ENCODE results near the gene CDKN3.
"Not testable (repeated sequence)": the region's sequence is repeated elsewhere in the genome, so short reads cannot be mapped to it uniquely, and the experiment has no call there.

The CDKN3 gene

DNA sequence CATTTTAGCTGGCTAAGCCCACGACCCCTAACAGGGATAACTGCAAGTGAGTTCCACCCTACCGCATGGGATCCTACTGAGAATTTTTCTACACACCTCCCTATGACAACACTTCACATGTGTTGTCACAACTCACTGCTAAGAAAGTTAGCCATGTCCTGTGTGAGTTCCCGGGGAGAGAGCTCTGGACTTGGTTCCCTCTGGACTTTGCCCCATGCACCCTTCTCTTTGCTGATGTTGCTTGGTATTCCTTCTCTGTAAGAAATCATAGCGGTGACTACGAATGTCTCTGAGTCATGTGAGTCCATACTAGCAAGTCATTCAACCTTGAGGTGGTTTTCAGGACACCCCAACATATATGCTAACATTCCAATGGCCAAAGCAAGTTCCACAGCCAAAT is 9.5 kb upstream of the CDKN3 start:
- DNase-seq (ENCODE audit: low read depth), result no peak
- TF ChIP-seq, protein P1, sequence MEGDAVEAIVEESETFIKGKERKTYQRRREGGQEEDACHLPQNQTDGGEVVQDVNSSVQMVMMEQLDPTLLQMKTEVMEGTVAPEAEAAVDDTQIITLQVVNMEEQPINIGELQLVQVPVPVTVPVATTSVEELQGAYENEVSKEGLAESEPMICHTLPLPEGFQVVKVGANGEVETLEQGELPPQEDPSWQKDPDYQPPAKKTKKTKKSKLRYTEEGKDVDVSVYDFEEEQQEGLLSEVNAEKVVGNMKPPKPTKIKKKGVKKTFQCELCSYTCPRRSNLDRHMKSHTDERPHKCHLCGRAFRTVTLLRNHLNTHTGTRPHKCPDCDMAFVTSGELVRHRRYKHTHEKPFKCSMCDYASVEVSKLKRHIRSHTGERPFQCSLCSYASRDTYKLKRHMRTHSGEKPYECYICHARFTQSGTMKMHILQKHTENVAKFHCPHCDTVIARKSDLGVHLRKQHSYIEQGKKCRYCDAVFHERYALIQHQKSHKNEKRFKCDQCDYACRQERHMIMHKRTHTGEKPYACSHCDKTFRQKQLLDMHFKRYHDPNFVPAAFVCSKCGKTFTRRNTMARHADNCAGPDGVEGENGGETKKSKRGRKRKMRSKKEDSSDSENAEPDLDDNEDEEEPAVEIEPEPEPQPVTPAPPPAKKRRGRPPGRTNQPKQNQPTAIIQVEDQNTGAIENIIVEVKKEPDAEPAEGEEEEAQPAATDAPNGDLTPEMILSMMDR (conservative IDR thresholded peaks at IDR 0.05; ENCODE audit: low read length), result no peak
- H3K4me3 ChIP-seq (ENCODE audit: low read length), result no peak overlapping the region

DNA sequence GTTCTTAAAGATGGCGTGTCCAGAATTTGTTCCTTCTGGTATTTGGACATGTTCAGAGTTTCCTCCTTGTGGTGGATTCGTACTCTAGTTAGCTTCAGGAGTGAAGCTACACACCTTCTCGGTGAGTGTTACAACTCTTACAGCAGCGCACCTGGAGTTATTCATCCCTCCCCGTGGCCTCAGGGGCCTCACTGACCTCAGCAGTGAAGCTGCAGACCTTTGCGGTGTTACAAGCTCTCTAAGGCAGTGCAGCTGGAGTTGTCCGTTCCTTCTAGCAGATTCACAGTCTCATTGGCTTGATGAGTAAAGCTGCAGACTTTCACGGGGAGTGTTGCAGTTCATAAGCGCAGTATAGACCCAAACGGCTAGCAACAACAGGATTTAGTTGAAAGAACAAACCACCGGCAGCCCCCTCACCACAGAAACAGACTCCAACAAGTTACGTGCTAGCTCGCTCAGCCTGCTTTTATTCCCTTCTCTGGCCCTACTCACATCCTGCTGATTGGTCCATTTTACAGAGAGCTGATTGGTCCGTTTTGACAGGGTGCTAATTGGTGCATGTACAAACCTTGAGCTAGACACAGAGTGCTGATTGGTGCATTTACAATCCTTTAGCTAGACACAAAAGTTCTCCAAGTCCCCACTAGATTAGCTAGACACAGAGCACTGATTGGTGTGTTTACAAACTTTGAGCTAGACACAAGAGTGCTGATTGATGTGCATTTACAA is 4.5 kb upstream of the CDKN3 start:
- DNase-seq (ENCODE audit: low read depth), result no peak
- TF ChIP-seq, protein P1 (conservative IDR thresholded peaks at IDR 0.05; ENCODE audit: low read length), result no peak
- H3K4me3 ChIP-seq (ENCODE audit: low read length), result no peak overlapping the region

DNA sequence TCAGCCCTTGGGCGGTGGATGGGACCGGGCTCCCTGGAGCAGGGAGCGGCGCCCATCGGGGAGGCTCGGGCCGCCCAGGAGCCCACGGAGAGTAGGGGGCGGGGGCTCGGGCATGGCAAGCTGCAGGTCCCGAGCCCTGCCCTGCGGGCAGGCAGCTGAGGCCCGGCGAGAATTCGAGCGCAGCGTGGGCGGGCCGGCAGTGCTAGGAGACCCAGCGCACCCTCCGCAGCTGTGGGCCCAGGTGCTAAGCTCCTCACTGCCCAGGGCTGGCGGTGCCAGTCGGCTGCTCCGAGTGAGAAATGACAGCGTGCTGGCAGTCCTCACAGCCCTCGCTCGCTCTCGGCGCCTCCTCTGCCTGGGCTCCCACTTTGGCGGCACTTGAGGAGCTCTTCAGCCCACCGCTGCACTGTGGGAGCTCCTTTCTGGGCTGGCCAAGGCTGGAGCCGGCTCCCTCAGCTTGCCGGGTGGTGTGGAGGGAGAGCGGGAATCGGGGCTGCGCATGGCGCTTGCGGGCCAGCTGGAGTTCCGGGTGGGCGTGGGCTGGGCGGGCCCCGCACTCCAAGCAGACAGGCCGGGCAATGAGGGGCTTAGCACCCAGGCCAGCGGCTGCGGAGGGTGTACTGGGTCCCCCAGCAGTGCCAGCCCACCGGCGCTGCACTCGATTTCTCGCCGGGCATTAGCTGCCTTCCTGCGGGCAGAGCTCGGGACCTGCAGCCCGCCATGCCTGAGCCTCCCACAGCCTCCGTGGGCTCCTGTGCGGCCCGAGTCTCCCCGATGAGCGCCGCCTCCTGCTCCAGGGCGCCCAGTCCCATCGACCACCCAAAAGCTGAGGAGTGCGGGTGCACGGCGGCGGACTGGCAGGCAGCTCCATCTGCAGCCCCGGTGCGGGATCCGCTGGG is 3.6 kb upstream of the CDKN3 start:
- DNase-seq (ENCODE audit: low read depth); H3K4me3 ChIP-seq (ENCODE audit: low read length): not testable (repeated sequence)

DNA sequence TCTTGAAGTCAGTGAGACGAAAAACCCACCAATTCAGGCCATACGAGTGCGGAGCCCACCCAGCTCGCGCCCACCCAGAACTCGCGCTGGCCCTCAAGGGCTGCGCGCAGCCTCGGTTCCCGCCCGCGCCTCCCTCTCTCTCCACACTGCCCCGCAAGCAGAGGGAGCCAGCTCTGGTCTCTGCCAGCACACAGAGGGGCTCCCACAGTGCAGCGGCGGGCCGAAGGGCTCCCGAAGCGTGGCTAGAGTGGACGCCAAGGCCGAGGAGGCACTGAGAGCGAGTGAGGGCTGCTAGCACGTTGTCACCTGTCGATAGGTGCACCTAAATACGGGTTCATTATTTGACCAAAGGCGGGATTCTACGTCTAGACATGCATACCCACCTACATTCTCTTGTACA is 2.2 kb upstream of the CDKN3 start:
- TF ChIP-seq, protein P1 (conservative IDR thresholded peaks at IDR 0.05; ENCODE audit: low read length), result no peak
- DNase-seq (ENCODE audit: low read depth), result no peak

DNA sequence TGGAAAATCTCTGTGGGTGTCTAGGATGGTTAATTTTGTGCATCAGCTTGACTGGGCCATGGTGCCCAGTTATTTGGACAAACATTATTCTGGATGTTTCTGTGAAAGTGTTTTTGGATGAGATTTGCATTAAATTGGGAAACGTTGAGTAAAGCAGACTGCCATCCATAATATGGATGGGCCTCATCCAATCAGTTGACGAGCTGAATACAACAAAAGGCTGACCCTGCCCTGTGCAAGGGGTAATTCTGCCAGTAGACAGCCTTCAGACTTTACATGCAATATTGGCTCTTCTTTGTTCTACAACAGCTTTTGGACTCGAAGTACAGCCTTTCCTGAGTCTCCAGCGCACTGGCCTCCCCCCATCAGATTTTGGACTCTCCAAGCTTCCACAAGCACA is 1.5 kb upstream of the CDKN3 start:
- TF ChIP-seq, protein P1 (conservative IDR thresholded peaks at IDR 0.05; ENCODE audit: low read length), result no peak
- H3K4me3 ChIP-seq (ENCODE audit: low read length), result no peak overlapping the region
- no peak for DNase-seq (ENCODE audit: low read depth)

More for the DNA sequence above, 2.2 kb upstream of the CDKN3 start:
- H3K4me3 ChIP-seq (ENCODE audit: low read length), result no peak overlapping the region

DNA sequence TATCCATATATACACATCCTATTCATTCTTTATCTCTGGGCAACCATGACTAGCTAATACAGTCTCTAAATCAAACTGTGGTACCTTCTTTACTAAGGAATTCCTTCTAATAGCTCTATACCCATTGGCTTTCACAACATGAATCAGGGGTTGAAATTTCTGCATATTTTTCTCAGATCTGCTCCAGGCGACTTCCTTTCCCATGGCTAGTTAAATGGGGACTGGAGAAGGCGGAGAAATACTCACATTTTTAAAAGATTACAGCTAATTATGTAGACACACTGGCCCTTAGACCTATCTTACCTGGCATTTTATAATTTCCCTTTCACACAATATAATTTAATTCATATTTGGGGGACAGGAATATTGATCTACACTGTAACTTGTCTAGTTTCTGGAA is 1.1 kb upstream of the CDKN3 start:
- H3K4me3 ChIP-seq (ENCODE audit: low read length), result no peak overlapping the region
- TF ChIP-seq, protein P1 (conservative IDR thresholded peaks at IDR 0.05; ENCODE audit: low read length), result no peak

DNA sequence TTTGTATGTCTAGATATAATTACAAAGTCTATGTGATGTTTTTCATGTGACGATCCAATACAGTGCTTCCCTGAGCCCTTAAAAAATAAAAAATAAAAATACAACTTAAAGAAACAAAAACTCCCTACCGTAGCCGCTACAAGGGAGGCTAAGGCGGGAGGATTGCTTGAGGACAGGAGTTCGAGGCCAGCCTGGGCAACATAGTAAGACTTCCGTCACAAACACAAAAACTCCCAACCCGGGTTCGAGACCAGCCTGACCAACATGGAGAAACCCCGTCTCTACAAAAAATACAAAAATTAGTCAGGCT is 669 bp upstream of the CDKN3 start:
- TF ChIP-seq, protein P1 (conservative IDR thresholded peaks at IDR 0.05; ENCODE audit: low read length), result no peak

More for the DNA sequence above, 1.1 kb upstream of the CDKN3 start:
- DNase-seq (ENCODE audit: low read depth), result no peak

More for the DNA sequence above, 669 bp upstream of the CDKN3 start:
- H3K4me3 ChIP-seq (ENCODE audit: low read length), result peak overlapping the region; percentile 71
- no peak for DNase-seq (ENCODE audit: low read depth)

All from AG10803 (cell line).